GM23338 (cell line): ENCODE results near the gene MYOZ2.

Experiments used
- CREB1 ChIP-seq: fragments of 250-450 bp; sonication (Bioruptor Pico); IDR thresholded peaks from 2 replicates; pipeline ENCODE4 v1.5.0; 2020; ENCODE audit warnings: low read depth, mild to moderate bottlenecking, moderate library complexity
- EZH2 ChIP-seq: fragments of 200-600 bp; sonication (generic); IDR thresholded peaks from one replicate; pipeline ENCODE4 v1.8.0; 2017; ENCODE audit warnings: antibody characterized with exemption, mild to moderate bottlenecking, low read depth; ENCODE audit not compliant: unreplicated experiment
- EZH2phosphoT487 ChIP-seq: fragments of 200-600 bp; sonication (generic); IDR thresholded peaks from one replicate; pipeline ENCODE4 v1.8.1; 2018; ENCODE audit warnings: antibody characterized with exemption; ENCODE audit not compliant: unreplicated experiment
- JUNB ChIP-seq: IDR thresholded peaks from one replicate; pipeline ENCODE4 v1.6.1; 2016; ENCODE audit warnings: antibody characterized with exemption; ENCODE audit not compliant: unreplicated experiment
- POLR2AphosphoS5 ChIP-seq: IDR thresholded peaks from 2 replicates; pipeline ENCODE4 v1.6.1; 2016; ENCODE audit warnings: antibody characterized with exemption, low read depth
- ZNF114 ChIP-seq: fragments of 250-450 bp; sonication (Bioruptor Pico); IDR thresholded peaks from 2 replicates; pipeline ENCODE4 v1.5.0; 2020; ENCODE audit warnings: mild to moderate bottlenecking, moderate library complexity
- ZNF331 ChIP-seq: fragments of 250-450 bp; sonication (Bioruptor Pico); IDR thresholded peaks from 2 replicates; pipeline ENCODE4 v1.5.0; 2020; ENCODE audit warnings: low read depth, mild to moderate bottlenecking, moderate library complexity
- TF ChIP-seq, protein P1 (sequence below), 2 experiments: fragments of 200-600 bp in 1 of 2; sonication (generic) in 1 of 2; conservative IDR thresholded peaks; 2 replicates each; pipeline versions ENCODE4 v1.5.1 to v1.6.1; 2016 to 2017; ENCODE audit warnings: antibody characterized with exemption in 2 of 2, low read depth in 2 of 2, mild to moderate bottlenecking in 2 of 2, moderate library complexity in 1 of 2
- TF ChIP-seq, protein P2 (sequence below): fragments of 250-450 bp; sonication (Bioruptor Pico); IDR thresholded peaks from 2 replicates; pipeline ENCODE4 v1.5.0; 2020; ENCODE audit warnings: mild to moderate bottlenecking, moderate library complexity
- TF ChIP-seq, protein P3 (sequence below): IDR thresholded peaks from one replicate; pipeline ENCODE4 v1.6.1; 2018; ENCODE audit warnings: antibody characterized with exemption; ENCODE audit not compliant: unreplicated experiment
- TF ChIP-seq, protein P4 (sequence below): IDR thresholded peaks from 2 replicates; pipeline ENCODE4 v1.6.1; 2016; ENCODE audit warnings: antibody characterized with exemption

DNA sequence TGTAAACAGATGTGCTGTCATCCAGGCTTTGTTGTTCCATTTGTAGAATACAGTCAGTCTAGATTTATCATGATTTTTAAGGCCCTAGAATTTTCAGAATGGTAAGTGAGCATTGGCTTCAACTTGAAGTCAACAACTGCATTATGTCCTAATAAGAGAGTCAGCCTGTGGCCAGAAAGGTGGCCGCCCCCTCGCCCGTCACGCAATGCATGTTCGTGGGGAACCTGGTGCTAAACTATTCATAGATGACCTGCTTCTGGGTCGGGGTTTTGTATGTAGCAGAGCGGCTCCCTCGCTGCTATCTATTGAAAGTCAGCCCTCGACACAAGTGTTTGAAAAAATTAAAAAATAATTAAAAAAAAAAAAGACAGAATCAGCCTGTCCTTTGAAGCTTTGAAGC, 101.6 kb downstream of the MYOZ2 start:
- TF ChIP-seq EZH2phosphoT487 = no peak
- TF ChIP-seq, protein P1, sequence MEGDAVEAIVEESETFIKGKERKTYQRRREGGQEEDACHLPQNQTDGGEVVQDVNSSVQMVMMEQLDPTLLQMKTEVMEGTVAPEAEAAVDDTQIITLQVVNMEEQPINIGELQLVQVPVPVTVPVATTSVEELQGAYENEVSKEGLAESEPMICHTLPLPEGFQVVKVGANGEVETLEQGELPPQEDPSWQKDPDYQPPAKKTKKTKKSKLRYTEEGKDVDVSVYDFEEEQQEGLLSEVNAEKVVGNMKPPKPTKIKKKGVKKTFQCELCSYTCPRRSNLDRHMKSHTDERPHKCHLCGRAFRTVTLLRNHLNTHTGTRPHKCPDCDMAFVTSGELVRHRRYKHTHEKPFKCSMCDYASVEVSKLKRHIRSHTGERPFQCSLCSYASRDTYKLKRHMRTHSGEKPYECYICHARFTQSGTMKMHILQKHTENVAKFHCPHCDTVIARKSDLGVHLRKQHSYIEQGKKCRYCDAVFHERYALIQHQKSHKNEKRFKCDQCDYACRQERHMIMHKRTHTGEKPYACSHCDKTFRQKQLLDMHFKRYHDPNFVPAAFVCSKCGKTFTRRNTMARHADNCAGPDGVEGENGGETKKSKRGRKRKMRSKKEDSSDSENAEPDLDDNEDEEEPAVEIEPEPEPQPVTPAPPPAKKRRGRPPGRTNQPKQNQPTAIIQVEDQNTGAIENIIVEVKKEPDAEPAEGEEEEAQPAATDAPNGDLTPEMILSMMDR (conservative IDR thresholded peaks at IDR 0.05; ENCODE audit: low read depth in 2 of 2) = no peak
- TF ChIP-seq, protein P2, sequence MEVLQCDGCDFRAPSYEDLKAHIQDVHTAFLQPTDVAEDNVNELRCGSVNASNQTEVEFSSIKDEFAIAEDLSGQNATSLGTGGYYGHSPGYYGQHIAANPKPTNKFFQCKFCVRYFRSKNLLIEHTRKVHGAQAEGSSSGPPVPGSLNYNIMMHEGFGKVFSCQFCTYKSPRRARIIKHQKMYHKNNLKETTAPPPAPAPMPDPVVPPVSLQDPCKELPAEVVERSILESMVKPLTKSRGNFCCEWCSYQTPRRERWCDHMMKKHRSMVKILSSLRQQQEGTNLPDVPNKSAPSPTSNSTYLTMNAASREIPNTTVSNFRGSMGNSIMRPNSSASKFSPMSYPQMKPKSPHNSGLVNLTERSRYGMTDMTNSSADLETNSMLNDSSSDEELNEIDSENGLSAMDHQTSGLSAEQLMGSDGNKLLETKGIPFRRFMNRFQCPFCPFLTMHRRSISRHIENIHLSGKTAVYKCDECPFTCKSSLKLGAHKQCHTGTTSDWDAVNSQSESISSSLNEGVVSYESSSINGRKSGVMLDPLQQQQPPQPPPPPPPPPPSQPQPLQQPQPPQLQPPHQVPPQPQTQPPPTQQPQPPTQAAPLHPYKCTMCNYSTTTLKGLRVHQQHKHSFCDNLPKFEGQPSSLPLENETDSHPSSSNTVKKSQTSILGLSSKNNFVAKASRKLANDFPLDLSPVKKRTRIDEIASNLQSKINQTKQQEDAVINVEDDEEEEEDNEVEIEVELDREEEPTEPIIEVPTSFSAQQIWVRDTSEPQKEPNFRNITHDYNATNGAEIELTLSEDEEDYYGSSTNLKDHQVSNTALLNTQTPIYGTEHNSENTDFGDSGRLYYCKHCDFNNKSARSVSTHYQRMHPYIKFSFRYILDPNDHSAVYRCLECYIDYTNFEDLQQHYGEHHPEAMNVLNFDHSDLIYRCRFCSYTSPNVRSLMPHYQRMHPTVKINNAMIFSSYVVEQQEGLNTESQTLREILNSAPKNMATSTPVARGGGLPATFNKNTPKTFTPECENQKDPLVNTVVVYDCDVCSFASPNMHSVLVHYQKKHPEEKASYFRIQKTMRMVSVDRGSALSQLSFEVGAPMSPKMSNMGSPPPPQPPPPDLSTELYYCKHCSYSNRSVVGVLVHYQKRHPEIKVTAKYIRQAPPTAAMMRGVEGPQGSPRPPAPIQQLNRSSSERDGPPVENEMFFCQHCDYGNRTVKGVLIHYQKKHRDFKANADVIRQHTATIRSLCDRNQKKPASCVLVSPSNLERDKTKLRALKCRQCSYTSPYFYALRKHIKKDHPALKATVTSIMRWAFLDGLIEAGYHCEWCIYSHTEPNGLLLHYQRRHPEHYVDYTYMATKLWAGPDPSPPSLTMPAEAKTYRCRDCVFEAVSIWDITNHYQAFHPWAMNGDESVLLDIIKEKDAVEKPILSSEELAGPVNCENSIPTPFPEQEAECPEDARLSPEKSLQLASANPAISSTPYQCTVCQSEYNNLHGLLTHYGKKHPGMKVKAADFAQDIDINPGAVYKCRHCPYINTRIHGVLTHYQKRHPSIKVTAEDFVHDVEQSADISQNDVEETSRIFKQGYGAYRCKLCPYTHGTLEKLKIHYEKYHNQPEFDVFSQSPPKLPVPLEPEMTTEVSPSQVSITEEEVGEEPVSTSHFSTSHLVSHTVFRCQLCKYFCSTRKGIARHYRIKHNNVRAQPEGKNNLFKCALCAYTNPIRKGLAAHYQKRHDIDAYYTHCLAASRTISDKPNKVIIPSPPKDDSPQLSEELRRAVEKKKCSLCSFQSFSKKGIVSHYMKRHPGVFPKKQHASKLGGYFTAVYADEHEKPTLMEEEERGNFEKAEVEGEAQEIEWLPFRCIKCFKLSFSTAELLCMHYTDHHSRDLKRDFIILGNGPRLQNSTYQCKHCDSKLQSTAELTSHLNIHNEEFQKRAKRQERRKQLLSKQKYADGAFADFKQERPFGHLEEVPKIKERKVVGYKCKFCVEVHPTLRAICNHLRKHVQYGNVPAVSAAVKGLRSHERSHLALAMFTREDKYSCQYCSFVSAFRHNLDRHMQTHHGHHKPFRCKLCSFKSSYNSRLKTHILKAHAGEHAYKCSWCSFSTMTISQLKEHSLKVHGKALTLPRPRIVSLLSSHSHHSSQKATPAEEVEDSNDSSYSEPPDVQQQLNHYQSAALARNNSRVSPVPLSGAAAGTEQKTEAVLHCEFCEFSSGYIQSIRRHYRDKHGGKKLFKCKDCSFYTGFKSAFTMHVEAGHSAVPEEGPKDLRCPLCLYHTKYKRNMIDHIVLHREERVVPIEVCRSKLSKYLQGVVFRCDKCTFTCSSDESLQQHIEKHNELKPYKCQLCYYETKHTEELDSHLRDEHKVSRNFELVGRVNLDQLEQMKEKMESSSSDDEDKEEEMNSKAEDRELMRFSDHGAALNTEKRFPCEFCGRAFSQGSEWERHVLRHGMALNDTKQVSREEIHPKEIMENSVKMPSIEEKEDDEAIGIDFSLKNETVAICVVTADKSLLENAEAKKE (CRISPR knock-in tag) = no peak
- TF ChIP-seq POLR2AphosphoS5 = no peak
- TF ChIP-seq, protein P3, sequence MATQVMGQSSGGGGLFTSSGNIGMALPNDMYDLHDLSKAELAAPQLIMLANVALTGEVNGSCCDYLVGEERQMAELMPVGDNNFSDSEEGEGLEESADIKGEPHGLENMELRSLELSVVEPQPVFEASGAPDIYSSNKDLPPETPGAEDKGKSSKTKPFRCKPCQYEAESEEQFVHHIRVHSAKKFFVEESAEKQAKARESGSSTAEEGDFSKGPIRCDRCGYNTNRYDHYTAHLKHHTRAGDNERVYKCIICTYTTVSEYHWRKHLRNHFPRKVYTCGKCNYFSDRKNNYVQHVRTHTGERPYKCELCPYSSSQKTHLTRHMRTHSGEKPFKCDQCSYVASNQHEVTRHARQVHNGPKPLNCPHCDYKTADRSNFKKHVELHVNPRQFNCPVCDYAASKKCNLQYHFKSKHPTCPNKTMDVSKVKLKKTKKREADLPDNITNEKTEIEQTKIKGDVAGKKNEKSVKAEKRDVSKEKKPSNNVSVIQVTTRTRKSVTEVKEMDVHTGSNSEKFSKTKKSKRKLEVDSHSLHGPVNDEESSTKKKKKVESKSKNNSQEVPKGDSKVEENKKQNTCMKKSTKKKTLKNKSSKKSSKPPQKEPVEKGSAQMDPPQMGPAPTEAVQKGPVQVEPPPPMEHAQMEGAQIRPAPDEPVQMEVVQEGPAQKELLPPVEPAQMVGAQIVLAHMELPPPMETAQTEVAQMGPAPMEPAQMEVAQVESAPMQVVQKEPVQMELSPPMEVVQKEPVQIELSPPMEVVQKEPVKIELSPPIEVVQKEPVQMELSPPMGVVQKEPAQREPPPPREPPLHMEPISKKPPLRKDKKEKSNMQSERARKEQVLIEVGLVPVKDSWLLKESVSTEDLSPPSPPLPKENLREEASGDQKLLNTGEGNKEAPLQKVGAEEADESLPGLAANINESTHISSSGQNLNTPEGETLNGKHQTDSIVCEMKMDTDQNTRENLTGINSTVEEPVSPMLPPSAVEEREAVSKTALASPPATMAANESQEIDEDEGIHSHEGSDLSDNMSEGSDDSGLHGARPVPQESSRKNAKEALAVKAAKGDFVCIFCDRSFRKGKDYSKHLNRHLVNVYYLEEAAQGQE = no peak
- TF ChIP-seq EZH2 = no peak
- no peak for TF ChIP-seq JUNB
- no peak for TF ChIP-seq ZNF331 (CRISPR knock-in tag)
- TF ChIP-seq CREB1 (CRISPR knock-in tag) = no peak
- TF ChIP-seq, protein P4, sequence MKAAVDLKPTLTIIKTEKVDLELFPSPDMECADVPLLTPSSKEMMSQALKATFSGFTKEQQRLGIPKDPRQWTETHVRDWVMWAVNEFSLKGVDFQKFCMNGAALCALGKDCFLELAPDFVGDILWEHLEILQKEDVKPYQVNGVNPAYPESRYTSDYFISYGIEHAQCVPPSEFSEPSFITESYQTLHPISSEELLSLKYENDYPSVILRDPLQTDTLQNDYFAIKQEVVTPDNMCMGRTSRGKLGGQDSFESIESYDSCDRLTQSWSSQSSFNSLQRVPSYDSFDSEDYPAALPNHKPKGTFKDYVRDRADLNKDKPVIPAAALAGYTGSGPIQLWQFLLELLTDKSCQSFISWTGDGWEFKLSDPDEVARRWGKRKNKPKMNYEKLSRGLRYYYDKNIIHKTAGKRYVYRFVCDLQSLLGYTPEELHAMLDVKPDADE = no peak
- no peak for TF ChIP-seq ZNF114
